ENCODE results near the gene CMKLR1. TPM values are rescaled to one million over a fixed set of nuclear protein-coding genes. Genes with fewer than 3 reads are reported as not detected.

CMKLR1 gene, protein sequence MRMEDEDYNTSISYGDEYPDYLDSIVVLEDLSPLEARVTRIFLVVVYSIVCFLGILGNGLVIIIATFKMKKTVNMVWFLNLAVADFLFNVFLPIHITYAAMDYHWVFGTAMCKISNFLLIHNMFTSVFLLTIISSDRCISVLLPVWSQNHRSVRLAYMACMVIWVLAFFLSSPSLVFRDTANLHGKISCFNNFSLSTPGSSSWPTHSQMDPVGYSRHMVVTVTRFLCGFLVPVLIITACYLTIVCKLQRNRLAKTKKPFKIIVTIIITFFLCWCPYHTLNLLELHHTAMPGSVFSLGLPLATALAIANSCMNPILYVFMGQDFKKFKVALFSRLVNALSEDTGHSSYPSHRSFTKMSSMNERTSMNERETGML
- total RNA-seq (ENCODE audit: low replicate concordance) = 0.54 TPM in 1 of 2 replicates, not detected in the other

DNA sequence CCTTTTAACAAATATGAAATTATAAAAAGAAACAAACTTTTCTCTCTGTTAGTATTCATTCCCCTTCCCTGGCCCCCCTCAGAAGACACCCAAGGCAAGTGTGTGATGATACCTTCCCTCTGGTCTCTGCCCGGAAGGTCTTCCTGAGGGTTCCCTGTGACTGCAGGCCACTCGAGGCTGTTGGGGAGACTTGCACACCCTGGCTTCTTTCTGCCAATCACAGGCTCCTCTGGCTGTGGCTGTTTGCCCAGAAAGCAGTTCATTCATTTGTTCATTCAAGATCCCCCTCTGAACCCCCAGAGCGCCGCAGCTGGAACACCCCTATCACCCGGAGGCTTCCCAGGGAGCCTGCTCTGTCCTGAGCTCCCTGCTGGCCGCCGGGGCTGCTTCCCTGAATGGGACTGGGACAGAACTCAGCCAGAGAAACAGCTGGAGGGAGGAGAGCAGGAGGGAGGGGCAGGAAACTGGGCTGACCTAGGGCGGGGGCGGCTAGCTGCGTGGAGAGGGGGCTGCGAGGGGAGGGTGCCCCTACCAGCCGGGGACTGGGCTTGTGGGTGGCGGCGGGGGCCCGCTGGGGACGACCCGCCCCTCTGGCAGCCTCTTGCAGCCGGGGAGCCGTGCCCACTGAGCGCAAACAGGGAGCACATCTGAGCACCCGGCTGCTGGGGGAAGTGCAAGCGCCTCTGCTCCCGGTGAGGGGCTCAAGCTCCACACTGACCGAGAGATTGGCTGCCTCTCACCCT is at the start of gene CMKLR1:
CMKLR1 (minus strand) TSS at position 397 of the 743 bp plus-strand sequence. CDS start 45,720 bp downstream, outside the sequence.
- TF ChIP-seq, protein P1, sequence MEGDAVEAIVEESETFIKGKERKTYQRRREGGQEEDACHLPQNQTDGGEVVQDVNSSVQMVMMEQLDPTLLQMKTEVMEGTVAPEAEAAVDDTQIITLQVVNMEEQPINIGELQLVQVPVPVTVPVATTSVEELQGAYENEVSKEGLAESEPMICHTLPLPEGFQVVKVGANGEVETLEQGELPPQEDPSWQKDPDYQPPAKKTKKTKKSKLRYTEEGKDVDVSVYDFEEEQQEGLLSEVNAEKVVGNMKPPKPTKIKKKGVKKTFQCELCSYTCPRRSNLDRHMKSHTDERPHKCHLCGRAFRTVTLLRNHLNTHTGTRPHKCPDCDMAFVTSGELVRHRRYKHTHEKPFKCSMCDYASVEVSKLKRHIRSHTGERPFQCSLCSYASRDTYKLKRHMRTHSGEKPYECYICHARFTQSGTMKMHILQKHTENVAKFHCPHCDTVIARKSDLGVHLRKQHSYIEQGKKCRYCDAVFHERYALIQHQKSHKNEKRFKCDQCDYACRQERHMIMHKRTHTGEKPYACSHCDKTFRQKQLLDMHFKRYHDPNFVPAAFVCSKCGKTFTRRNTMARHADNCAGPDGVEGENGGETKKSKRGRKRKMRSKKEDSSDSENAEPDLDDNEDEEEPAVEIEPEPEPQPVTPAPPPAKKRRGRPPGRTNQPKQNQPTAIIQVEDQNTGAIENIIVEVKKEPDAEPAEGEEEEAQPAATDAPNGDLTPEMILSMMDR (IDR thresholded peaks at IDR 0.05; ENCODE audit: insufficient read depth, low read length) = no peak
- H3K4me3 ChIP-seq (ENCODE audit: low read depth, low read length) = no peak within 1 kb of the TSS

DNA sequence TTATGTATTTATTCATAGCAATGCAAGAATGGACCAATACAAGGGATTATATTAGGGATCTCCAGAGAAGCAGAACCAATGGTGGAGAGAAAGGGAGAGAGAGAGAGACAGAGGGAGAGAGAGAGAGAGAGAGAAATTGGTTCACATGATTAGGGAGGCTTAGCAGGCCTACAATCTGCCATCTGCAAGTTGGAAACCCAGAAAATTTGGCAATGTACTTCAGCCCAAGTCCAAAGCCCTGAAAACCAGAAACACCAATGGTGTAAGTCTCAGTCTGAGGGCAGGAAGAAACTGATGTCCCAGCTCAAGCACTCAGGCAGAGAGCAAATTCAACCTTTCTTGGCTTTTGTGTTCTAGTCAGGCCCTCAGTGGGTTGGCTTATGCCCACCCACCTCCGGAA is 48.7 kb upstream of the CMKLR1 start:
- TF ChIP-seq, protein P1 (IDR thresholded peaks at IDR 0.05; ENCODE audit: insufficient read depth, low read length) = no peak
- H3K4me3 ChIP-seq (ENCODE audit: low read depth, low read length) = no peak overlapping the region
- DNase-seq (ENCODE audit: low read depth) = no peak

More for the DNA sequence above, at the start of gene CMKLR1:
- no peak for DNase-seq (ENCODE audit: low read depth)

DNA sequence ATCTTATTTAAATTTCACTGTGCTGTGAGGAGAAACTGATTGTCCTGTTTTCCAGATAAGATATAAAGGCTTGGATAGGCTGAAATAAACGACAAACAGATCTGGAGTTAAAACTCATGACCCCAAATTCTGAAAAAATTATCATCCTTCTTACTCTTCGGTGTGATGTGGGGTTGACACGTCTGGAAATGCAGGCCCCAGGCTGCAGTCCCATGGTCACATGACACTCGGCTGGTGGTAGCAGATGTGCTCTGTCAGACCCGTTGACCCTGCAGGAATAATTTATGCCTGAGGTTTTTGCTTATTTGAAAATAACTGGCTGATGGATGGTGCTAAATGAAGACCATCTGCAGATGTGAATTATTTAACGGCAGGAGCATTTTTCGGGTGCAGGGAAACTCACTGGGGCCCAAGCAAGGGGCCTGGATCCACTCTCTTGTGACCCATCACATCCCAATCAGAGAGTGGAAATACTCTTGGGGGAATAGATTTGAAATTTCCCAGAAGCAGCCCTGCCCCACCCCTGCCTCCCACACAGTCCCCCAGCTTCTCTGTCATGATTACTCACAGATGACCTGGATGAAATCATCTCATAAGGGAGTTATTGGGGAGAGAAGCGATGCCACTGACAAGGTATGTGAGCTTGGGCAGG is 47.7 kb upstream of the CMKLR1 start:
- TF ChIP-seq, protein P1 (IDR thresholded peaks at IDR 0.05; ENCODE audit: insufficient read depth, low read length) = no peak
- no peak for DNase-seq (ENCODE audit: low read depth)
- H3K4me3 ChIP-seq (ENCODE audit: low read depth, low read length) = no peak overlapping the region

DNA sequence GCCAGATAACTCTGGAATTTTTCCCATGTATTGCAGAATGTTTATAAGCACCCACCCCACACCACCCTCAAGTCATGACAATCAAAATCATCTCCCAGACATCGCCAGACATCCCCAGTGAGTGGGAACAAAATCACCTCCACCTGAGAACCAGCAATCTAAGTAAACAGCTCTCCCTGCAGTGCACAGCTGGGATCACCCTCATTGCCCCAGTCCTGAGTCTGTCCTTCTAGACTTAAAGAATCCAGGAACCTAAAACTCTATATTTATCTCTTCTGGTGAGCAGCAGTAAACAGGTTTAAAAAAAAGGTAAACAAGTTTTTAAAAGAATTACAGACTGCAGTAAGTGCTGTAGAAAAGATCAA is 43.3 kb upstream of the CMKLR1 start:
- TF ChIP-seq, protein P1 (IDR thresholded peaks at IDR 0.05; ENCODE audit: insufficient read depth, low read length) = no peak
- DNase-seq (ENCODE audit: low read depth) = no peak

DNA sequence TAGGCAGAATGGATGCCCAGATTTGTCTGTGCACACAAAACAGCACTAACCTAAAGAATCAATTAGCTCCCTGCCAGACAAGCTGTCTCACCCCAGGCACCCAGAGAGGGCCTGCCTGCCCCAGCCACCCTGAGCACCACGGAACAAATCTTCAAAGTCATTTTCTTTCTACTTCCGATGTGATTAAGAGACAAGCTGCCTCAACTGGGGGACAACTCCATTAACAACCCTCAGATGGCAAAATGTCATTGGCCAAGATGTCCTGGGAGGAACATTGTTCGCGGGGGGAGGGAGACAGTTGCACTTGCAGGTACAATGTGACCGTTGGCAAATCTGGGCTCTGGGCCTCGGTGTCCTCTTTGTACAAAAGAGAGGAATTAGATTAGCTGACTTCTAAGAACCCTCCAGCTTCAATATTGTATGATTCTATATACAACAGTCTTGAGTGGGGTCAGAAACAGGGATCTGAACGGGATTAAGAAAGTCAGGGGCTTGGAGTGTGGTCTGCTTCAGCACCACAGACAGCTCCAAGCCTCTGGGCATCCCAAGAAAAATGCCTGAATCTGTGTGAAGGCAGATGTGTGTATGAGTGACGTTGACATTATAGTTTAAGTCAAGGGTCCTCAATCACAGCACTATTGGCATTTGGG is 42.8 kb upstream of the CMKLR1 start:
- no peak overlapping the region for H3K4me3 ChIP-seq (ENCODE audit: low read depth, low read length)
- TF ChIP-seq, protein P1 (IDR thresholded peaks at IDR 0.05; ENCODE audit: insufficient read depth, low read length) = no peak
- DNase-seq (ENCODE audit: low read depth) = peak; percentile 3

More for the DNA sequence above, 43.3 kb upstream of the CMKLR1 start:
- no peak overlapping the region for H3K4me3 ChIP-seq (ENCODE audit: low read depth, low read length)

DNA sequence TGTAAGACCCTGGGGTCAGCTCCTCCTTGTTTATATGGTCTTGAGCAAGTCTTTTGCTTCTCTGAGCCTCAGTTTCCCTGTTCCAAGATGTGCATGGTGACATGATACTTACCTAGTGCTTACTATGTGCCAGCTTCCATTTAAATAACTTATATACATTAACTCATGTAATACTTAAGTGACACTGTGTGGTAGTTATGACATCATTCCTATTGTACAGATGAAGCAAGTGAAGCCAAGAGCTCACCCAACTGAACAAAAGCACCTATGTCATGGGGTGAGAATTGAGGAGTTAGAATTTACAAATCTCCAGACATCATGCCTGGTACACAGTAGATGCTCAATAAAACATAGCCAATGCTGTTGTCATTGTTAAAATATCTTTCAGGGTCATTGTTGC is 41.3 kb upstream of the CMKLR1 start:
- no peak overlapping the region for H3K4me3 ChIP-seq (ENCODE audit: low read depth, low read length)
- no peak for DNase-seq (ENCODE audit: low read depth)
- TF ChIP-seq, protein P1 (IDR thresholded peaks at IDR 0.05; ENCODE audit: insufficient read depth, low read length) = no peak
